Measurements from ENCODE around the gene CDC26. TPM values are rescaled to one million over a fixed set of nuclear protein-coding genes. Genes with fewer than 3 reads are reported as not detected.

Gene CDC26
- total RNA-seq, 4 donors from 2014 or later, result 15.7 to 43.8 (median 30.8) TPM

- Histone ChIP-seq H3K27ac (no peak overlapping the region), H3K9me3 (no peaks in the 10 kb centered on the region), H3K27me3 (no peaks in the 10 kb centered on the region), H3K4me1 (no peaks in the 10 kb centered on the region), H3K4me3 (no peak overlapping the region), H3K36me3 (no peaks in the 10 kb centered on the region)
- in situ Hi-C loops (cut with MboI; ENCODE audit: low pct_ligation_motif_present in 1 of 4, low pct_unique_long_range_greater_than_20kb in 1 of 4, low sequenced_read_pairs in 3 of 4), result loop anchor here in 3 of 4 donors (10.0 to 25.0 kb wide), 2 partner anchors 87 to 345 kb away; partner anchors contain the start of gene ALAD (in 1 of the 3)
- TF ChIP-seq CTCF (IDR thresholded peaks at IDR 0.05) (peak in 1 of 5 experiments; percentile 6), EP300 (IDR thresholded peaks at IDR 0.05; ENCODE audit: low read depth) (no peak)
- intact Hi-C loops (cut with DNase I; ENCODE audit: low total_unique reads), result no loop called here
- 43 to 64% methylated on average over 1 to 2 of the region's 2 CpGs for WGBS, 2 donors (ENCODE audit: low coverage in 1 of 2)
- DNase-seq, result no peak
These were observed 42.4 kb upstream of the CDC26 start for GRCh38 chr9:113317777-113318176.

GRCh38 chr9:113316030-113316429 is 40.7 kb upstream of the CDC26 start:
- WGBS, 2 donors (ENCODE audit: low coverage in 1 of 2), result 85 to 91% methylated on average over 3 to 4 of the region's 4 CpGs
- no peak for DNase-seq
- Histone ChIP-seq H3K27me3 (no peaks in the 10 kb centered on the region), H3K36me3 (no peaks in the 10 kb centered on the region), H3K9me3 (no peaks in the 10 kb centered on the region), H3K4me1 (no peaks in the 10 kb centered on the region), H3K4me3 (no peak overlapping the region), H3K27ac (no peak overlapping the region)
- intact Hi-C loops (cut with DNase I; ENCODE audit: low total_unique reads) (no loop called here), in situ Hi-C loops (cut with MboI; ENCODE audit: low pct_ligation_motif_present in 1 of 4, low pct_unique_long_range_greater_than_20kb in 1 of 4, low sequenced_read_pairs in 3 of 4) (loop anchor here in 3 of 4 donors (10.0 to 25.0 kb wide), 2 partner anchors 89 to 346 kb away; partner anchors contain the start of gene ALAD (in 1 of the 3))
- no peak for TF ChIP-seq POLR2A (IDR thresholded peaks at IDR 0.05)
- TF ChIP-seq POLR2AphosphoS5 (IDR thresholded peaks at IDR 0.05), result no peak

DNA sequence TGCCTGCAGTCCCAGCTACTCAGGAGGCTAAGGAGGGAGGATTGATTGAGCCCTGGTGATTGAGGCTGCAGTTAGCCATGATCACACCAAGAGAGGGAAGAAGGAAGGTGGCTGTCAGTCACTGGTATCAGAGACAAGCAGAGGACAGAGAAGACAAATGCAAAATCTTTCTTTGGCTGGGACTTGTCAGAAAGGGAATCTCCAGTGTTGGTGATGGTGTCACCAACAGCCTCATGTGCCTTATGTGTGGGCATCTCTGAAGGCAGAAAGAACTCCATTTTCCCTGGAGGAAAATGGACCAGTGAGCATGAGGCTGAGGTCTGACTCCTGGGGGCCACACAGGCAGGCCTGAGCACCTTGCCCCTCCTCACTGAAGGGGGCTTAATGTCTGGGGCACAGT is 39.9 kb upstream of the CDC26 start:
- H3K36me3 ChIP-seq, result no peaks in the 10 kb centered on the region
- intact Hi-C loops (cut with DNase I; ENCODE audit: low total_unique reads) (no loop called here), in situ Hi-C loops (cut with MboI; ENCODE audit: low pct_ligation_motif_present in 1 of 4, low pct_unique_long_range_greater_than_20kb in 1 of 4, low sequenced_read_pairs in 3 of 4) (loop anchor here in 3 of 4 donors (10.0 to 25.0 kb wide), 2 partner anchors 90 to 347 kb away; partner anchors contain the start of gene ALAD (in 1 of the 3))
- TF ChIP-seq EP300 (IDR thresholded peaks at IDR 0.05; ENCODE audit: low read depth) (no peak), CTCF (IDR thresholded peaks at IDR 0.05) (no peak), POLR2A (IDR thresholded peaks at IDR 0.05) (no peak), POLR2AphosphoS5 (IDR thresholded peaks at IDR 0.05) (no peak)
- no peak overlapping the region for H3K4me3 ChIP-seq
- no peaks in the 10 kb centered on the region for H3K9me3 ChIP-seq
- no peak overlapping the region for H3K27ac ChIP-seq
- H3K27me3 ChIP-seq, result no peaks in the 10 kb centered on the region
- DNase-seq, result no peak
- no peaks in the 10 kb centered on the region for H3K4me1 ChIP-seq

DNA sequence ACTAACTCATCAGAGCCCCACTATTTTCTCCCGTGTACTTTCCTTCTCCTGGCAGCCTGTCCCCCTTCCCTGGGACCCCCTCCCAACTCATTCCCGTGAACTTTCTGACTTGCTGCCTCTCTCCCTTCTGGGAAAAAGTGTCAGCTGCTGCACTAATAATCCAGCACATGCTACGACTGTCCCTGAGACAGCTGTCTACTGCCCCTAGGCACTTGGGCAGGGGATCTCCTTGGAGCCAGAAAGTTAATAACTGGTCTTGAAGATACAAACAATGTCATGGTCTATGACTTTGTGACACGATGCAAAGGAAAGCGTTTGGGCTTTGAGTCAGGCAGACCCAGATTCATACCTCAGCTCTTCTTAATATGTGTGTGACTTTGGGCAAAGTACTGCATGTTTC is 37.9 kb upstream of the CDC26 start:
- DNase-seq, result no peak
- H3K4me1 ChIP-seq, result no peaks in the 10 kb centered on the region
- whole genome bisulfite sequencing, 2 donors (ENCODE audit: low coverage in 1 of 2), result 78 to 84% methylated on average over 4 to 5 of the region's 5 CpGs
- no peak overlapping the region for H3K4me3 ChIP-seq
- in situ Hi-C loops (cut with MboI; ENCODE audit: low pct_ligation_motif_present in 1 of 4, low pct_unique_long_range_greater_than_20kb in 1 of 4, low sequenced_read_pairs in 3 of 4) (loop anchor here in 3 of 4 donors (10.0 to 25.0 kb wide), 2 partner anchors 92 to 349 kb away; partner anchors contain the start of gene ALAD (in 1 of the 3)), intact Hi-C loops (cut with DNase I; ENCODE audit: low total_unique reads) (no loop called here)
- no peaks in the 10 kb centered on the region for H3K27me3 ChIP-seq
- no peaks in the 10 kb centered on the region for H3K36me3 ChIP-seq
- TF ChIP-seq POLR2AphosphoS5 (IDR thresholded peaks at IDR 0.05), result no peak
- no peak for TF ChIP-seq EP300 (IDR thresholded peaks at IDR 0.05; ENCODE audit: low read depth)
- TF ChIP-seq POLR2A (IDR thresholded peaks at IDR 0.05), result no peak
- TF ChIP-seq CTCF (IDR thresholded peaks at IDR 0.05), result no peak
- no peaks in the 10 kb centered on the region for H3K9me3 ChIP-seq
- no peak overlapping the region for H3K27ac ChIP-seq

- intact Hi-C loops (cut with DNase I; ENCODE audit: low total_unique reads) (no loop called here), in situ Hi-C loops (cut with MboI; ENCODE audit: low pct_ligation_motif_present in 1 of 4, low pct_unique_long_range_greater_than_20kb in 1 of 4, low sequenced_read_pairs in 3 of 4) (loop anchor here in 3 of 4 donors (10.0 to 25.0 kb wide), 2 partner anchors 93 to 350 kb away; partner anchors contain the start of gene ALAD (in 1 of the 3))
- DNase-seq, result no peak
- H3K4me1 ChIP-seq, result no peaks in the 10 kb centered on the region
- no peaks in the 10 kb centered on the region for H3K27me3 ChIP-seq
- H3K9me3 ChIP-seq, result no peaks in the 10 kb centered on the region
- H3K27ac ChIP-seq, result no peak overlapping the region
- H3K36me3 ChIP-seq, result no peaks in the 10 kb centered on the region
- 77 to 80% methylated on average over 3 of the region's 3 CpGs for WGBS, 2 donors (ENCODE audit: low coverage in 1 of 2)
- no peak overlapping the region for H3K4me3 ChIP-seq
- TF ChIP-seq POLR2AphosphoS5 (IDR thresholded peaks at IDR 0.05) (no peak), POLR2A (IDR thresholded peaks at IDR 0.05) (no peak), EP300 (IDR thresholded peaks at IDR 0.05; ENCODE audit: low read depth) (no peak), CTCF (IDR thresholded peaks at IDR 0.05) (no peak)
These were observed 36.6 kb upstream of the CDC26 start for GRCh38 chr9:113311961-113312360.

Data from transverse colon (tissue), 4 donors.